GM18507 (cell line): ENCODE measurements around the gene PAPSS2.
"Not testable (repeated sequence)": the region's sequence is repeated elsewhere in the genome, so short reads cannot be mapped to it uniquely, and the experiment has no call there.

Source experiments
- DNase-seq: peaks from one replicate; pipeline ENCODE4 v3.0.0; 2011; ENCODE audit warnings: low read depth; ENCODE audit not compliant: insufficient read length; ENCODE audit errors: extremely low spot score
- FAIRE-seq: peaks from 2 replicates; lab custom pipeline; 2011; peaks lifted over from hg19 to GRCh38; lab: Jason Lieb, UNC

PAPSS2 gene

GRCh38 chr10:87734987-87735827, 75.5 kb downstream of the PAPSS2 start:
- DNase-seq (peak; percentile 14), FAIRE-seq (peak; percentile 70)

- DNase-seq, FAIRE-seq: not testable (repeated sequence)
These were observed 78.6 kb downstream of the PAPSS2 start for GRCh38 chr10:87738253-87738652.

GRCh38 chr10:87739703-87740102, 80.0 kb downstream of the PAPSS2 start:
- FAIRE-seq, result no peak
- DNase-seq, result no peak

- DNase-seq (no peak), FAIRE-seq (no peak)
These were observed 80.6 kb downstream of the PAPSS2 start for GRCh38 chr10:87740254-87740655.

- not testable (repeated sequence) for FAIRE-seq
These were observed 83.4 kb downstream of the PAPSS2 start for GRCh38 chr10:87742992-87743610.

GRCh38 chr10:87744606-87745005, 84.9 kb downstream of the PAPSS2 start:
- FAIRE-seq (no peak), DNase-seq (no peak)

More at GRCh38 chr10:87742992-87743610, 83.4 kb downstream of the PAPSS2 start:
- DNase-seq, result not testable (repeated sequence)

GRCh38 chr10:87746911-87747310, 87.2 kb downstream of the PAPSS2 start:
- no peak for FAIRE-seq

GRCh38 chr10:87748244-87748643, 88.6 kb downstream of the PAPSS2 start:
- FAIRE-seq, DNase-seq: not testable (repeated sequence)

More at GRCh38 chr10:87746911-87747310, 87.2 kb downstream of the PAPSS2 start:
- no peak for DNase-seq

GRCh38 chr10:87750001-87750671, 90.5 kb downstream of the PAPSS2 start:
- FAIRE-seq (peak; percentile 26), DNase-seq (no peak)

- no peak for DNase-seq
- FAIRE-seq, result peak; percentile 73
These were observed 91.1 kb downstream of the PAPSS2 start for GRCh38 chr10:87750817-87751216.

- DNase-seq (no peak), FAIRE-seq (no peak)
These were observed 91.6 kb downstream of the PAPSS2 start for GRCh38 chr10:87751274-87751673.

GRCh38 chr10:87752566-87752965, 92.9 kb downstream of the PAPSS2 start:
- FAIRE-seq (no peak), DNase-seq (no peak)

GRCh38 chr10:87753995-87754866, 94.6 kb downstream of the PAPSS2 start:
- FAIRE-seq (no peak), DNase-seq (no peak)

GRCh38 chr10:87757685-87758084, 98.0 kb downstream of the PAPSS2 start:
- DNase-seq, result no peak
- no peak for FAIRE-seq

- peak; percentile 41 for FAIRE-seq
- no peak for DNase-seq
These were observed 99.9 kb downstream of the PAPSS2 start for GRCh38 chr10:87759551-87759950.

GRCh38 chr10:87760195-87760905, 100.7 kb downstream of the PAPSS2 start:
- DNase-seq (no peak), FAIRE-seq (peak; percentile 63)

- no peak for FAIRE-seq
- no peak for DNase-seq
These were observed 101.5 kb downstream of the PAPSS2 start for GRCh38 chr10:87761153-87761552.

- peak; percentile 2 for DNase-seq
- FAIRE-seq, result peak; percentile 68
These were observed 102.2 kb downstream of the PAPSS2 start for GRCh38 chr10:87761892-87762291.
